Suppressor macrophage treated with lipopolysaccharide for 4 hours (primary cell): ENCODE data around the gene CAMK2B.

ENCODE experiments used
- DNase-seq: peaks from one replicate; pipeline ENCODE4 v3.0.0-alpha.2; 2020

The CAMK2B gene

GRCh38 chr7:44273681-44274622, 51.4 kb downstream of the CAMK2B start:
- no peak for DNase-seq

DNA sequence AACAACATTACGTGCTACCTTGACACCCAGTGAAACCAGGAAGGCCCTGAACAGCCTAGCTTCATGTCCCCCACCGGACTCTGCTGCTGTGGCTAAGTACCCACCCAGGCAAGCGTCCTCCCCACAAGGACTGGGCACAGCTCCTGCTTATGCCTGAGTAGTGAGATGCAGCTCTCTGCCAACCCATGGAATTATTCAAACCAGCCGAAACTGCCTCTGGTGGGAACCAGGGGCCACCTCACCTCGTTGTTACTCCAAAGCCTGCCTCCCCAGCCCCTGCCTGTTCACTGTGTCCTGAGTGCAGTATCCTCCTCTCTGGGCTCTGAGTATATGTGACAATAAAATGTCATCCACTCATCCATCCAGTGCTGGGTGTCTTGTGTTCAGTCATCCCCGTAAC, 52.4 kb downstream of the CAMK2B start:
- DNase-seq: no peak

- DNase-seq: no peak
Measured at GRCh38 chr7:44272456-44272855, 52.9 kb downstream of the CAMK2B start.

GRCh38 chr7:44269943-44270493, 55.4 kb downstream of the CAMK2B start:
- DNase-seq: no peak

DNA sequence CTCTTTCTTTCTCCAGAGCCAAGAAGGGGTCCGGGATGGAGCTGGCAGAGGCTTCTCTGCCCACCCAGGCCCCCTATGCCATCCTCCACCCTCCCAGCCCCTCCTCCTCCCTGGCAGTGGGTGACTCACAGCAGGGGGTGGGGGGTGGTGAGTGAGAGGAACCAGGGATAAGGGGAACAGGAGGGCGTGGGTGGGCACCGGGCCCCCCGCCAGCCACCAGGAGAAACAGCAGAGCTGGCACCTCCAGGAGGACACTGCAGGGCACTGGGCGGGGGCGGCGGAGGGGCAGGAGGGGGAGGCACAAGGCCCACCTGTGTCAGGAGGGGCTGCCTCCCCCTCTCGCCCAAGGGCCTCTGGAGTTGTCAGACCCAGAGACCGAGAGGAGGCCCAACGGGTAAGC, 56.0 kb downstream of the CAMK2B start:
- no peak for DNase-seq

DNA sequence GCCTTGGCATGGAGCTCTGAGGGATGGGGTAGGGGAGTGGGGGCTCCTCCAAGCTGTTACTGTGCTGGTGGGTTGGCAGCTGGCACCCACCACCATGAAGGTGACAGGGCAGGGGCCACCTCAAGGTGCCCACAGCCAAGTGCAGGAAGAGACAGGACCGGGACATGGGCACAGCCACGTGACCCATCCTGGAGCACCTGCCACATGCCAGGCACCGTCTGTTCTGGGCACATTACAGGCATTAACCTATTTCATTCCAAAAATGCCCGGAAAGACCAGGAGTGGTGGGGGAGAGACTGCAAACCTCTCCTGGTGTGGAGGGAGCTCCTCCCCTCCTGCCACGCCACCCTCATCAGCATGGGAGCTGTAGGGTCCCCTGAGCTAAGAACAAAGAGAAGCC, 56.7 kb downstream of the CAMK2B start:
- no peak for DNase-seq

DNA sequence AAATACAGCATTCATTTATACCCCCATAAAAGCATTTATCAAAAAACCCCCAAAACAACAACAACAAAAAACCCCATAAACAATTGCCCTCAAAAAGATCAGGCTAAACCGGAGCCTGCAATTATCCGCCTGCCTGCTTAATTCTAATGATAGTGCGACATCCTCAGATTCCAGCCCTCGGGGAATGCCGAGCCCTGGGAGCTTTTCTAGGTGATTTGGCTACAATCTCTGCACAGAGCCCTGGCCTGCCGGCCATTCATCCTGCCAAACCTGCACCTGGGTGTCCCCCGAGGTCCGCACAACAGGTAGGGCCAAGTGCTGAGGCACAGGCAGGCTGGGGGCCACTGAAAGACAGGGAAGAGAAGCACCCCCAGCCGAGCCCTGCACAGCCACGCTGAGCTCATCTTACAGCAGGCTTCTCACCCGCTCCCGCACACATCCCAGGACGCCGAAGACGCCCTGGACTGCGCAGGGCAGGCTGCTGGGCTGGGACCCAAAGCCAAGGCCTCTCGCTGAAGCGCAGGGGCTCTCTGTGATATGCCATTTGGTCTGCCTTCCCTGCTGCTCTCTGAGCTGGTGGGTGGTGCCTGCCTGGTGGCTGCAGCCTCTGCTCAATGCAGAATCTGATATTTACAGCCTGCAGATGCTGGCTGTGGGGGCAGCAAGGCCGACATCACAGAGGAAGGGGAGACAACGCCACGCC, 57.5 kb downstream of the CAMK2B start:
- no peak for DNase-seq

- no peak for DNase-seq
Measured at GRCh38 chr7:44267178-44267577, 58.2 kb downstream of the CAMK2B start.

- no peak for DNase-seq
Measured at GRCh38 chr7:44266526-44266925, 58.9 kb downstream of the CAMK2B start.

GRCh38 chr7:44265728-44266127, 59.7 kb downstream of the CAMK2B start:
- no peak for DNase-seq

DNA sequence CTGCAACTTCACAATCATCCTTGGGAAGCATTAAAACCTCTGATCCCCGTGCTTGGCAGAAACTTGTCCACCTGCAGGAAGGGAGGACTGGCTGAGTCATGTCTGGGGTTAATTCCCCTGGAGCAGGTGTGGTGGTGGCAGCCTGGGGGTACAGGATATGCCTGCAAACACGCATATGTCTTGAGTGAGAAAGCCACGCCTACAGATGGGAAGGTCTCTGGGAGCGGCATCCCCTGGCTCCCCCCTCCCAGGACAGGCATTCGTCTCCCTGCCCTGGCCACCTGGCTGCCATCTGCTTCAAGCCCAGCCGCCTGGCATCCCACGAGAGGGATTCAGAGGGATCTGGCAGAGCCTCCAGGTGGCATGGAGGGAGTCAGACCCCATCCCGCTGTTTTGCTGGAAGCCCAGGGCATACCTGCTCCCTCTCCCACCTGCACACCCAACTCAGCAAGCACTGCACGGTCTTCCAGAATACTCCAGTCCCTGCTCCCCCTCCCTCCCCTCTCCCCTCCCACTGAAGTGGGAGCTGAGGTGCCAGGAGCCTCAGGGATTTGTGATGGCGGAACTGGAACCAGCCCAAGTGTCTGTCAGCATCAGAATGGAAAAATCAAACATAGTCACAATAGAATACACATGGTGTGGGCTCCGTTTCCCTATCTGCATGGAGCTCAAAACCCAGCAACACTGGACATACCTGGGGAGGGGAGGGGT, 61.0 kb downstream of the CAMK2B start:
- no peak for DNase-seq

DNA sequence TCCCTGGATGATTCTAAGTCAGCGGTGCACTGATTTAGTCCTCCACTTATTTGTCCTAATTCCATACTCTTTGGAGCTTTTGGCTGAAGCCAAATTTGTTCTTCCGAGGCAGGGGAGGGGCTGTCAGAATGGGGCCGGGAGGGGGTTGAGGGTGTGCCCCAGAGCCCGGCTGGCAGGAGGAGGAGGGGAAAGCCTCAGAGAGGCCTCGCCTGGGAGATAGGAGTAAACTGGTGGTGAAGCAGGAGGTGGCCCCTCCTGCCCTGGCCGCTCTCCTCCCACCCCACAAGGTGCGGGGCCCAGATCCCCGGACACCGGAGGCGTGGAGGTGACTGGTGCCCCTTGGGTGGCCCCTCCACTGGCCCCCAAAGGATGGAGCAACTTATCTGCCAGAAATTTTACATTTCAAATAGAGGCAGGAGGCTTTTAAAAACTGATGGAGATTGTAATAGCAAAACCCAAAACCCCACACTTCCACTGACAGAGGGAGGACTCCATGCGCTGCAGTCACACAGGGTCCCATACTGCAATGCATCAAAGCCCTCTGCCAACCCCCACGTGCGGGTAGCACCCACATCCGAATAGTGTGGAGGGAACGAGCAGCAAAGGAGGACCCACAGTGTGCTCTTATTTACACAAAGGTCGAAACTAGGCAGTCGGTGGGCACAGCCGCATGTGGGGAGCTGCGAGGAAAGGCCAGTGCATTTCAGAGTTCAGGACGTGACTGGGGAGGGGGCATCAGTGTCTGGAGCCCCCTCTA, 61.9 kb downstream of the CAMK2B start:
- no peak for DNase-seq

DNA sequence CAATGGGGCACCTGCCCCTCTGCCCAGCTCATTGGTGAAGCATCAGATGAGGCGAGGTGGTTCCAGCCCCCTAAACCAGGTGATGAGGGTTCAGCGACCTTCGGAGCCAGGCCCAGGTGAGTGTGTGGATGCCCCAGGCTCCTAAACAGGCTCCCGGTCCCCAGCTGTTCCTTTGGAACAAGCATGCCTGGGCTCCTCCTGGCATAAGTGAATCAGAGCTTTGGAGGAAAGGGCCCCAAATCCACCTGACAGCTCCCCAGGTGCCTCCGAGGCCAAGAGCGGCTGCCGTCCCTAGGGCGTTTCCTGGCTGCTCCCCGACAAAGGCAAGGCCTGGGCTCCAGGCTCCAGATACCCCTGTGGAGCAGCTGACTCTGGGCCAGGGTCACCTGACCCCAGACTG, 63.4 kb downstream of the CAMK2B start:
- no peak for DNase-seq

DNA sequence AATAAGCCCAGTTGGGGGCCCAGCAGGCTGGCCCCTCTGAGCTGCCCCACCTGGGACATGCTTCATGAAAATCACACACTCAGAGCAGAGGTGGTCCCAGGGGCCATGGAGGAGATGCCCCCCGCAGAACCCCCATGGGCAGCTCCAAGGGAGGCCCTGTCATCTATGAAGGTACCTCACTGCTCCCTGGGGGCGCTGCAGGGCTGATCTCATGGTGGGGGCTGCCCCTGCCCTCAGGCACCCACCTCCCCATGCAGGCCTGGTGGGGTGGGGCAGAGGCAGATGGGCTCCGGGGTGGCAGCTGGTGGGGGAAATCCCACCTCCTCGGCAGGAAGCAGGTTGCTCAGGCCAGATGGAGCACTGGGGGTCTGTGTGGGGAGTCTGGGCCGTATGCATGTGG, 64.2 kb downstream of the CAMK2B start:
- DNase-seq: no peak

DNA sequence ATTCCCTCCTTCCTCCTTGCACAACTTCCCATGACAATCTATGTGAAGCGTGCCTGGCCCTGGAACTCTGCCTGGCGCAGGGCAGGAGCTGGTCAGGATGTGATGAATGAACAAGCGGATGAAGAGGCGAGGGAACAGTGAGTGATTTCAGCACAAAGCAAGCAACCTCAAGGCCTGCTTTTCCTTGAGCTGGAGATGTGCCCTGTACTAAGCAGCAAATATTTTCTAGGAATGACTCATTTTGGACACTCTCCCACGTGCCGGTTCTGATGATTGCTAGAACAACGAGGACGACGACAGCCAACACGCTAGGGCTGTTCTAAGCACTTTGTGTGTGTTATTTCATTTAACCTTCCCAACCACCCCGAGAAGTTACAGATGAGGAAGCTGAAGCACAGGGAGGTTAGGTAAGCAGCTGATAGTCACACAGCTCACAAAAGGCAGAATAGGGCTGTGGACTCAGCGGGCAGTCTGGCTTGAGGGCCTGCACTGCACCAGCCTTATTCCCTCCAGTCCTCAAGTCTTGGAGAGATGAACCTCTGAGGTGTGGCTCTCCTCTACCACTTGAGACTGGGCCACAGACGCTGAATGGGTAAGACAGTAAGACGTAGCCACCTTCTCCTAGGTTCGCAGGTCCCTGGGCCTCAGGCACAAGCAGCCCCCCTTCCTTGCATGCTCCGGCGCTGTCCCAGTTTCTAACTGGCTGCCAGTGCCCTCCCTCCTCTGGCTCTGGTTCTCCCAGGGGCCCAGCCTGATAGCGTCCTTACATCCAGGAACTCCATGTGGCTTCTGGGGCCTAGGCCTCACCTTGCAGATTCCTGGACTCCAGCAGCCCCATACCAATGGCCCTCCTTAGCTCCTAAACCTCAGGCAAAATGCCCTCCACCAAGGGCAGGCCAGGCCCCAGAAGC, 65.6 kb downstream of the CAMK2B start:
- peak; percentile 34 for DNase-seq

GRCh38 chr7:44258865-44259546, 66.4 kb downstream of the CAMK2B start:
- DNase-seq: no peak

DNA sequence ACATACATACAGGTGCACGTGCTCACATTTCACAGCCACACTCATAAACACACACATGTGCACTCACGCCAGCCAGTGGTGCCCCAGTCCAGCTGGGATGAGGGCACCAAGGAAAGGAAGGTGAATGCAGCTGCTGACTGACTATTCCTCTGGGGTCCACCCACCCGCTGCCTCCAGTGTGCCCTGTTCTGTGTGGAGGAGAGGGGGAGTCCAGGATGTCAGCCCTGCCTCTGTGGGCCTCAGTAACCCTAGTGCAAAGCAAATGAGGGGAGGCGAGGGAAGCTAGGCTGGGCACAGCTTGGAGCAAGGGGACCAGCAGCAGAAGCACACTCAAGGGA, 67.0 kb downstream of the CAMK2B start:
- DNase-seq: no peak

DNA sequence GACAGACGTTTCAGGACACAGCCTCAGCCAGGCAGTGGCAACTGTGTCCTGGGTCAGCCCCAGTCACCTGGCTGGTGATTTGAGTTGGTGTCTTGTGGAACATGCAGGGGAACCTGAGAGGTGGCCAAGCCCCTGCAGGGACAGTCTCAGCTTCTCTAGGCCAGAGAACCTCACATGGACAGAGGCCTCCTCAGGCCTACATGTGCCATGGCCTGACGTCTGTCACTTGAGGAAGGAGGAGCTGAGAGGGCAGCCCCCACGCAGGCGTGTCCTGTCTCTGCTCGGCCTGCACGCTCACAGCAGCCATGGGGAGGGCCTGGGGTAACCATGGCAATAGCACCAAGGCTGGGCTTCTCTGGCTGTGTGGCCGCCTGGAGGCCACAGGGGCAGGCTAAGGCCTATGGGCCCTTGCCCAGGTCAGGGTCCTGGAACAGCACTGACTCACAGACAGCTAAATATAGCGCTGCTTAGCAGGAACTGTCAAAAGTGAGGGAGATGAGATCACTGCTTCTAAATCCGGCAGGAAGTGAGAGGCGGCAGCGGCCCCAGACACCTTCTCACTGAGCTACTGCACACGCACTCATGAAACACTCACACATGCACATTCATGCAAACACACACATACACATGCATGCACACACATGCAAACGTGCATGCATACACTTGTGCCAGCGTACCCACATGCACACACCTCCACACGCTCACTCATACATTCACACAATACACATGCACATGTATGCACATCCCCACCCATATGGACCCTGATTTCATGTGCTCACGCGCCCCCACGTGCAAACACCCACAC, 67.6 kb downstream of the CAMK2B start:
- peak; percentile 78 for DNase-seq

DNA sequence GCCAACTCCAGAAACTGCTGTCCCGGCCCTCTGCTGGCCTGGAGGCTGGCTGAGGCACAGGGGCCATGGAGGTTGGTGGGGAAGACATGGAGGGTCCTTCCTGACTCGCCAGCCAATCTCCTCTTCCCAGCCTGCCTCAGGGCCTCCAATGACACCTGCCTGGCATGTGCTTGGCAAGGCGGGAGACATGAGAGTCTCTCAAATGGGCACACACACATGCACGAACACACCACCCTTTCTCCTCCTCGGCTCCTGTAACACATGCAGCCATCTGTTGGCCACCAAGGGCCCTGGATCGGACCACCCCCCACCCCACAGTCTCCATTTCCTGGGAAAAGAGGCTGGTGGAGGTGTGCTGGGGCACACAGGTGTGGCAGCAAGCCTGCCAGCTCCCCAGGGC, 68.2 kb downstream of the CAMK2B start:
- DNase-seq: no peak

GRCh38 chr7:44256459-44256858, 68.9 kb downstream of the CAMK2B start:
- no peak for DNase-seq
